COLO829 (cell line): ENCODE data around the gene CRLF3.
"Not testable (repeated sequence)": the region's sequence is repeated elsewhere in the genome, so short reads cannot be mapped to it uniquely, and the experiment has no call there.

ENCODE experiments used
- DNase-seq: peaks from one replicate; pipeline ENCODE4 v3.0.0; 2012; ENCODE audit warnings: low spot score

Gene CRLF3

GRCh38 chr17:30736371-30736770 is 88.1 kb downstream of the CRLF3 start:
- DNase-seq, result not testable (repeated sequence)

- DNase-seq, result not testable (repeated sequence)
Observed at GRCh38 chr17:30735644-30736043, 88.8 kb downstream of the CRLF3 start.

DNA sequence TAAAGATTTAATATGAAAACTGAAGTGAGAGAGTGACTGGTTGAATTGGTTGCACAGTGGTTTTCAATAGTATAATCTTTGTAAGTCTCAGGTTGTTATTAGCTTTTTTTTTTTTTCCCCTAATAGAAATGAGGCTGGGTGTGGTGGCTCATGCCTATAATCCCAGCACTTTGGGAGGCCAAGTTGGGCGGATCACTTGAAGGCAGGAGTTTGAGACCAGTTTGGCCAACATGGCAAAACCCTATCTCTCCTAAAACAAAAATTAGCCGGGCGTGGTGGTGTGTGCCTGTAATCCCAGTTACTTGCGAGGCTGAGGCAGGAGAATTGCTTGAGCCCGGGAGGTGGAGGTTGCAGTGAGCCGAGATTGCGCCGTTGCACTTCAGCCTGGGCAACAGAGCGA is 89.3 kb downstream of the CRLF3 start:
- DNase-seq, result not testable (repeated sequence)

GRCh38 chr17:30734153-30734552 is 90.3 kb downstream of the CRLF3 start:
- not testable (repeated sequence) for DNase-seq
